Skeletal muscle satellite cell (primary cell): Measurements from ENCODE around the gene HBA2.
"Not testable (repeated sequence)": the region's sequence is repeated elsewhere in the genome, so short reads cannot be mapped to it uniquely, and the experiment has no call there.

Experiments used
- H3K27me3 ChIP-seq: 2 replicates; pipeline ENCODE4 v1.7.0; 2013; ENCODE audit warnings: low read length; ENCODE audit not compliant: control insufficient read depth, insufficient read depth
- H3K36me3 ChIP-seq: 2 replicates; pipeline ENCODE4 v1.7.0; 2013; ENCODE audit warnings: mild to moderate bottlenecking, control low read depth, low read length; ENCODE audit not compliant: insufficient read depth
- H3K4me1 ChIP-seq: 2 replicates; pipeline ENCODE4 v1.7.0; 2013; ENCODE audit warnings: low read length; ENCODE audit not compliant: control insufficient read depth, insufficient read depth
- H3K4me2 ChIP-seq: 2 replicates; pipeline ENCODE4 v1.7.0; 2013; ENCODE audit warnings: mild to moderate bottlenecking, low read length
- H3K4me3 ChIP-seq: 2 replicates; pipeline ENCODE4 v1.7.0; 2013; ENCODE audit warnings: low read length
- H3K9ac ChIP-seq: 2 replicates; pipeline ENCODE4 v1.7.0; 2013; ENCODE audit warnings: mild to moderate bottlenecking, low read depth, low read length, moderate library complexity
- H3K9me3 ChIP-seq: replicated peaks from 2 replicates; pipeline ENCODE4 v1.7.0; 2013; ENCODE audit warnings: mild to moderate bottlenecking, control low read depth, low read length

The HBA2 gene

GRCh38 chr16:189604-190186 is 17.0 kb downstream of the HBA2 start:
- Histone ChIP-seq H3K9ac (no peak overlapping the region), H3K36me3 (peaks cover 66% of the 10 kb centered on the region), H3K27me3 (no peaks in the 10 kb centered on the region), H3K9me3 (no peaks in the 10 kb centered on the region), H3K4me2 (no peak overlapping the region), H3K4me1 (peaks cover 5% of the 10 kb centered on the region), H3K4me3 (no peak overlapping the region)

GRCh38 chr16:191831-192230 is 19.2 kb downstream of the HBA2 start:
- no peaks in the 10 kb centered on the region for H3K27me3 ChIP-seq
- H3K4me3 ChIP-seq, result no peak overlapping the region
- no peaks in the 10 kb centered on the region for H3K9me3 ChIP-seq
- peaks cover 72% of the 10 kb centered on the region for H3K36me3 ChIP-seq
- H3K9ac ChIP-seq, result no peak overlapping the region
- peaks cover 9% of the 10 kb centered on the region for H3K4me1 ChIP-seq
- no peak overlapping the region for H3K4me2 ChIP-seq

GRCh38 chr16:192686-193085 is 20.0 kb downstream of the HBA2 start:
- Histone ChIP-seq H3K9me3 (no peaks in the 10 kb centered on the region), H3K4me1 (peaks cover 9% of the 10 kb centered on the region), H3K4me2 (no peak overlapping the region), H3K36me3 (peaks cover 71% of the 10 kb centered on the region), H3K4me3 (no peak overlapping the region), H3K9ac (no peak overlapping the region), H3K27me3 (no peaks in the 10 kb centered on the region)

- no peak overlapping the region for H3K9ac ChIP-seq
- H3K4me2 ChIP-seq, result no peak overlapping the region
- H3K36me3 ChIP-seq, result peaks cover 74% of the 10 kb centered on the region
- H3K4me1 ChIP-seq, result peaks cover 9% of the 10 kb centered on the region
- no peak overlapping the region for H3K4me3 ChIP-seq
- no peaks in the 10 kb centered on the region for H3K9me3 ChIP-seq
- H3K27me3 ChIP-seq, result no peaks in the 10 kb centered on the region
Observed at GRCh38 chr16:193441-193840, 20.8 kb downstream of the HBA2 start.

- H3K9me3 ChIP-seq, result no peaks in the 10 kb centered on the region
- no peak overlapping the region for H3K4me3 ChIP-seq
- no peak overlapping the region for H3K9ac ChIP-seq
- H3K27me3 ChIP-seq, result no peaks in the 10 kb centered on the region
- peaks cover 9% of the 10 kb centered on the region for H3K4me1 ChIP-seq
- peaks cover 71% of the 10 kb centered on the region for H3K36me3 ChIP-seq
- H3K4me2 ChIP-seq, result no peak overlapping the region
Observed at GRCh38 chr16:194516-194915, 21.8 kb downstream of the HBA2 start.

- no peak overlapping the region for H3K4me2 ChIP-seq
Observed at GRCh38 chr16:200388-200787, 27.7 kb downstream of the HBA2 start.

GRCh38 chr16:203246-203645 is 30.6 kb downstream of the HBA2 start:
- no peak overlapping the region for H3K4me3 ChIP-seq
- no peaks in the 10 kb centered on the region for H3K27me3 ChIP-seq
- peaks cover 62% of the 10 kb centered on the region for H3K36me3 ChIP-seq

More at GRCh38 chr16:200388-200787, 27.7 kb downstream of the HBA2 start:
- Histone ChIP-seq H3K9me3 (no peaks in the 10 kb centered on the region), H3K4me1 (no peaks in the 10 kb centered on the region), H3K4me3 (no peak overlapping the region), H3K36me3 (peaks cover 54% of the 10 kb centered on the region), H3K9ac (no peak overlapping the region), H3K27me3 (no peaks in the 10 kb centered on the region)

GRCh38 chr16:204046-204445 is 31.4 kb downstream of the HBA2 start:
- H3K27me3 ChIP-seq, H3K4me2 ChIP-seq, H3K4me1 ChIP-seq, H3K9me3 ChIP-seq, H3K4me3 ChIP-seq, H3K9ac ChIP-seq: not testable (repeated sequence)
- H3K36me3 ChIP-seq, result peaks cover 63% of the 10 kb centered on the region

More at GRCh38 chr16:203246-203645, 30.6 kb downstream of the HBA2 start:
- no peak overlapping the region for H3K9ac ChIP-seq
- no peaks in the 10 kb centered on the region for H3K9me3 ChIP-seq
- H3K4me2 ChIP-seq, result no peak overlapping the region
- no peaks in the 10 kb centered on the region for H3K4me1 ChIP-seq

GRCh38 chr16:209359-209758 is 36.7 kb downstream of the HBA2 start:
- H3K36me3 ChIP-seq, result peaks cover 76% of the 10 kb centered on the region
- H3K27me3 ChIP-seq, H3K4me3 ChIP-seq, H3K9me3 ChIP-seq, H3K4me1 ChIP-seq, H3K9ac ChIP-seq, H3K4me2 ChIP-seq: not testable (repeated sequence)

GRCh38 chr16:211631-212180 is 39.0 kb downstream of the HBA2 start:
- not testable (repeated sequence) for H3K27me3 ChIP-seq, H3K4me3 ChIP-seq, H3K4me2 ChIP-seq, H3K9me3 ChIP-seq, H3K4me1 ChIP-seq, H3K9ac ChIP-seq
- H3K36me3 ChIP-seq, result peaks cover 61% of the 10 kb centered on the region

- Histone ChIP-seq H3K9me3 (no peaks in the 10 kb centered on the region), H3K9ac (no peak overlapping the region), H3K4me2 (no peak overlapping the region), H3K4me3 (no peak overlapping the region), H3K36me3 (peaks cover 60% of the 10 kb centered on the region), H3K27me3 (no peaks in the 10 kb centered on the region), H3K4me1 (no peaks in the 10 kb centered on the region)
Observed at GRCh38 chr16:212999-213398, 40.3 kb downstream of the HBA2 start.

GRCh38 chr16:220021-220420 is 47.3 kb downstream of the HBA2 start:
- H3K27me3 ChIP-seq, result no peaks in the 10 kb centered on the region
- H3K9me3 ChIP-seq, result no peaks in the 10 kb centered on the region
- no peaks in the 10 kb centered on the region for H3K4me1 ChIP-seq
- no peak overlapping the region for H3K4me3 ChIP-seq
- H3K9ac ChIP-seq, result no peak overlapping the region
- peaks cover 63% of the 10 kb centered on the region for H3K36me3 ChIP-seq
- no peak overlapping the region for H3K4me2 ChIP-seq
